ENCODE measurements around the gene TCL1B.
A peak's percentile ranks its signal among the peaks of the same experiment; 100 is the strongest.

TCL1B gene

GRCh38 chr14:95698287-95698686, 12.1 kb downstream of the TCL1B start:
- no peak for DNase-seq (ENCODE audit: low read depth)
- peak overlapping the region; percentile 34 for H3K4me3 ChIP-seq (ENCODE audit: low read depth, low read length)
- no peak for TF ChIP-seq CTCF (IDR thresholded peaks at IDR 0.05; ENCODE audit: insufficient read depth, low read depth, low read length, missing control alignments)

- TF ChIP-seq CTCF (IDR thresholded peaks at IDR 0.05; ENCODE audit: insufficient read depth, low read depth, low read length, missing control alignments): no peak
- peak; percentile 75 for DNase-seq (ENCODE audit: low read depth)
Observed at GRCh38 chr14:95699412-95699811, 13.2 kb downstream of the TCL1B start.

GRCh38 chr14:95700221-95700976, 14.2 kb downstream of the TCL1B start:
- peak overlapping the region; percentile 28; the same call in 1 of the 2 replicates for H3K4me3 ChIP-seq (ENCODE audit: low read depth, low read length)
- no peak for DNase-seq (ENCODE audit: low read depth)
- TF ChIP-seq CTCF (IDR thresholded peaks at IDR 0.05; ENCODE audit: insufficient read depth, low read depth, low read length, missing control alignments): no peak

More at GRCh38 chr14:95699412-95699811, 13.2 kb downstream of the TCL1B start:
- H3K4me3 ChIP-seq (ENCODE audit: low read depth, low read length): peak overlapping the region; percentile 34

- TF ChIP-seq CTCF (IDR thresholded peaks at IDR 0.05; ENCODE audit: insufficient read depth, low read depth, low read length, missing control alignments): no peak
- DNase-seq (ENCODE audit: low read depth): no peak
- no peak overlapping the region for H3K4me3 ChIP-seq (ENCODE audit: low read depth, low read length)
Observed at GRCh38 chr14:95701846-95702221, 15.6 kb downstream of the TCL1B start.

- TF ChIP-seq CTCF (IDR thresholded peaks at IDR 0.05; ENCODE audit: insufficient read depth, low read depth, low read length, missing control alignments): no peak
- DNase-seq (ENCODE audit: low read depth): no peak
- H3K4me3 ChIP-seq (ENCODE audit: low read depth, low read length): no peak overlapping the region
Observed at GRCh38 chr14:95703341-95703740, 17.1 kb downstream of the TCL1B start.

GRCh38 chr14:95703805-95704204, 17.6 kb downstream of the TCL1B start:
- no peak for DNase-seq (ENCODE audit: low read depth)
- no peak overlapping the region for H3K4me3 ChIP-seq (ENCODE audit: low read depth, low read length)

More at GRCh38 chr14:95703805-95704204, 17.6 kb downstream of the TCL1B start:
- TF ChIP-seq CTCF (IDR thresholded peaks at IDR 0.05; ENCODE audit: insufficient read depth, low read depth, low read length, missing control alignments): no peak

Data from GM12865 (cell line).